ENCODE results near the gene CCDC157. TPM values are rescaled to one million over a fixed set of nuclear protein-coding genes. Genes with fewer than 3 reads are reported as not detected.

CCDC157 gene
- total RNA-seq, 1 donor from 2014 or later = 7.0 TPM

DNA sequence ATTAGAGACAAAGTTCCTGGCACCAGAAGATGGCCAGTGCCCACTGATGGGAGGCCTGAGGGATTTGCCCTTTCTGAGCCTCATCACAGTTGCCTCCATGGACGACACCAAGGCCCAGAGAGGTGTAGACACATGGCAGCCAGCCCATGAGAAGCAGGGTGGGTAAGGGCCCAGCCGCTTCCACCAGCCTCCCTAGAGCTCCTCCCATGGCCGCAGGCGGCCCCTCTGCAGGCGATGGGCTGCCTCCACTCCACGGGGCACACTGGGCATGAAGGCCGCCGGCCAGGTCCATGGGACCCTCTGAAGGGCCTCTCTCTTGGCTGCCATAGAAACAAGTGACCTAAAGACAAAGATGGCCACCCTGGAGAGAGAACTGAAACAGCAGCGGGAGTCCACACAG, 14.5 kb downstream of the CCDC157 start:
- TF ChIP-seq, protein P1, sequence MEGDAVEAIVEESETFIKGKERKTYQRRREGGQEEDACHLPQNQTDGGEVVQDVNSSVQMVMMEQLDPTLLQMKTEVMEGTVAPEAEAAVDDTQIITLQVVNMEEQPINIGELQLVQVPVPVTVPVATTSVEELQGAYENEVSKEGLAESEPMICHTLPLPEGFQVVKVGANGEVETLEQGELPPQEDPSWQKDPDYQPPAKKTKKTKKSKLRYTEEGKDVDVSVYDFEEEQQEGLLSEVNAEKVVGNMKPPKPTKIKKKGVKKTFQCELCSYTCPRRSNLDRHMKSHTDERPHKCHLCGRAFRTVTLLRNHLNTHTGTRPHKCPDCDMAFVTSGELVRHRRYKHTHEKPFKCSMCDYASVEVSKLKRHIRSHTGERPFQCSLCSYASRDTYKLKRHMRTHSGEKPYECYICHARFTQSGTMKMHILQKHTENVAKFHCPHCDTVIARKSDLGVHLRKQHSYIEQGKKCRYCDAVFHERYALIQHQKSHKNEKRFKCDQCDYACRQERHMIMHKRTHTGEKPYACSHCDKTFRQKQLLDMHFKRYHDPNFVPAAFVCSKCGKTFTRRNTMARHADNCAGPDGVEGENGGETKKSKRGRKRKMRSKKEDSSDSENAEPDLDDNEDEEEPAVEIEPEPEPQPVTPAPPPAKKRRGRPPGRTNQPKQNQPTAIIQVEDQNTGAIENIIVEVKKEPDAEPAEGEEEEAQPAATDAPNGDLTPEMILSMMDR (IDR thresholded peaks at IDR 0.05) = no peak
- no peaks in the 10 kb centered on the region for H3K27me3 ChIP-seq
- no peaks in the 10 kb centered on the region for H3K9me3 ChIP-seq
- H3K4me1 ChIP-seq = no peaks in the 10 kb centered on the region
- no peaks in the 10 kb centered on the region for H3K36me3 ChIP-seq
- intact Hi-C loops (cut with DNase I) = no loop called here
- no peak for DNase-seq (ENCODE audit: low spot score in 2 of 2)
- no peak overlapping the region for H3K4me3 ChIP-seq
- no peak overlapping the region for H3K27ac ChIP-seq

DNA sequence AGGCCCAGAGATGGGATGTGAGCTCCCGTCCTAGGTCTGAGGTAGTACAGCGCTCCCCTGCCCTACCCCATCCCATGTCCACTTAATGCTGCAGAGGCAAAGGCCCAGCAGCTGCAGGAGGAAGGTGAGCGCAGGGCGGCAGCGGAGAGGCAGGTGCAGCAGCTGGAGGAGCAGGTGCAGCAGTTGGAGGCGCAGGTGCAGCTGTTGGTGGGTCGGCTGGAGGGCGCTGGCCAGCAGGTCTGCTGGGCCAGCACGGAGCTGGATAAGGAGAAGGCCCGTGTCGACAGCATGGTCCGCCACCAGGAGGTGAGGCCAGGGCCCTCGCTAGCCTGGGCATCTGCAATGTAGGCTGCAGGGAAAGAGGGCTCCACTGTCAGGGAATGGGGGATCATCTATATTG, 15.2 kb downstream of the CCDC157 start:
- H3K4me3 ChIP-seq = no peak overlapping the region
- no peaks in the 10 kb centered on the region for H3K4me1 ChIP-seq
- no peaks in the 10 kb centered on the region for H3K36me3 ChIP-seq
- no peak for DNase-seq (ENCODE audit: low spot score in 2 of 2)
- no peak overlapping the region for H3K27ac ChIP-seq
- no peaks in the 10 kb centered on the region for H3K27me3 ChIP-seq
- TF ChIP-seq, protein P1 (IDR thresholded peaks at IDR 0.05) = no peak
- intact Hi-C loops (cut with DNase I) = no loop called here
- no peaks in the 10 kb centered on the region for H3K9me3 ChIP-seq

DNA sequence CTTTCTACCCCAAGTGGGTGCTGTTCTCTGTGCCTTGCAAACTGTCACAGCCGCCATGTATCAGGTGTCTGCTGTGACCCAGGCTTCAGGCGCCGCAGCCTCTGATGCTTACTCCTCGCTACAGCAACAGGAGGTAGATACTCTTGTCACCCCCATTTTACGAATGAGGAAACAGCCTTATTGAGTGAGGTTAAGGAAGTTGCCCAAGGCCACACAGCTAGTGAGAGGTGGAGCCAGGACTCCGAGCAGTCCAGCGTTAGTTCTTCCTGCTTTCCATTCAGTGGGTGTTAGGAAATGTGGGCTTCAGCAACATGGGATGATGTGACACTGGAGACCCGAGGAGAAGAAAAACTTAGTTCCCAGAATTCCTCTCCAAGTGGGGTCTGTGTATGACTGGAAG, 16.1 kb downstream of the CCDC157 start:
- H3K9me3 ChIP-seq = no peaks in the 10 kb centered on the region
- no peaks in the 10 kb centered on the region for H3K4me1 ChIP-seq
- intact Hi-C loops (cut with DNase I) = no loop called here
- H3K4me3 ChIP-seq = no peak overlapping the region
- no peaks in the 10 kb centered on the region for H3K36me3 ChIP-seq
- TF ChIP-seq, protein P1 (IDR thresholded peaks at IDR 0.05) = no peak
- H3K27me3 ChIP-seq = no peaks in the 10 kb centered on the region
- no peak for DNase-seq (ENCODE audit: low spot score in 2 of 2)
- H3K27ac ChIP-seq = no peak overlapping the region

DNA sequence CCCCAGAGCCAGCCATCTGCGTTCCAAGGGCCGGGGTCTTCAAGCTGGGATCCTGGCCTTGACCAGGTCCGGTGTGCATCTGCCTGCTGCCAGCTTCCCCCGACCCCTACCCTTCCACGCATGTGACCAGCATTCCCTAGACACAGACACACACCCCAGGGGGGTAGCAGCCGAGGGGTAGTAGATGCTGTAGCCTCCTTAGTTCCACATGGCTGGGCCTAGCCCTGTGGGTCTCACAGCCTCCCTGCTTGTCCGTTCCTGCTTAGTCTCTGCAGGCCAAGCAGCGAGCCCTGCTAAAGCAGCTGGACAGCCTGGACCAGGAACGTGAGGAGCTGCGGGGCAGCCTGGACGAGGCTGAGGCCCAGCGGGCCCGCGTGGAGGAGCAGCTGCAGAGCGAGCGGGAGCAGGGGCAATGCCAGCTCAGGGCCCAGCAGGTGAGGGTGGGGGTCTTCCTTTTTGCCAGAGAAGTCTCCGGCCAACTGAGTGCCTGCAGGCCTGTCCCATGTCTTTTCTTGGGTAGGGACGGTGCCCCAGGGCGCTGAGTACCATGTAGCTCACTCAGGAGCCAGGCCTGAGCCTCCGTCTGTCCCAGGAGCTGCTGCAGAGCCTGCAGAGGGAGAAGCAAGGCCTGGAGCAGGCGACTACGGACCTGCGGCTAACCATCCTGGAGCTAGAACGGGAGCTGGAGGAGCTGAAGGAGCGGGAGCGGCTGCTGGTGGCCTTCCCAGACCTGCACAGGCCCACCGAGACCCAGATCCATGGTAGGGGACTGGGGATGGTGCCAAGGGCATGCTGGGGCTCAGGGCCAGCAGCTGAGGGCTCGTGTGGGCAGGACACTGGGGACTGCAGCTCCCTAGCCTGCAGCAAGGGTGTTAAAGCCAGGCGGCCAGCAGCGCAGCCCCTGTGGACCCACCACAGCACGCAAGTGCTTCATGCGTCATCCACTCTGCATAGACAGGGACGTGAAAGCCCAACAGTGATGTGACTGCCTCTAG, 16.8 kb downstream of the CCDC157 start:
- H3K27me3 ChIP-seq = no peaks in the 10 kb centered on the region
- no peaks in the 10 kb centered on the region for H3K9me3 ChIP-seq
- no peak overlapping the region for H3K27ac ChIP-seq
- H3K4me3 ChIP-seq = no peak overlapping the region
- TF ChIP-seq, protein P1 (IDR thresholded peaks at IDR 0.05) = no peak
- DNase-seq (ENCODE audit: low spot score in 2 of 2) = no peak
- H3K4me1 ChIP-seq = no peaks in the 10 kb centered on the region
- intact Hi-C loops (cut with DNase I) = no loop called here
- H3K36me3 ChIP-seq = no peaks in the 10 kb centered on the region

DNA sequence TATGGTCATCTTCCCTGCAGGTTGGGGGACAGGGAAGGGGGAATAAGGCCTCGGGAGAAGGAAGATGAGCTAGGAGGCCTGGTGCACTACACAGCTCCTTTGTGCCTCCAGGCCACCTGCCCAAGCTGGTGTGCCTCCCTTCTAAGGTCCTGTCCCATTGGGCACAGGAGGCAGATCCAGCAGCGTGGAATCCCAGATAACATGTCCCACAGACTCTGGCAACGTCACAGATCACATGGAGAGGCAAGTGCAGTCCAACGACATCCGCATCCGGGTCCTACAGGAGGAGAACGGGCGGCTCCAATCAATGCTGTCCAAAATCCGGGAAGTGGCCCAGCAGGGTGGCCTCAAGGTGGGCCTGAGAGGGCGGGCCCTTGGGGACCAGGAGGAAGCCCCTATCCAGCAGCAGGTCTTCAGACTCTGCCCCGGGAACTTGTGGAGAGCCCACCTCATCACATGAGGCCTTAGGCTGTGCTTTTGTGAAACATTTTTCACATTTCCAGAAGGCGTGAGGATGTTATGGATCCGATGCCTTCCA, 18.6 kb downstream of the CCDC157 start:
- no peaks in the 10 kb centered on the region for H3K4me1 ChIP-seq
- TF ChIP-seq, protein P1 (IDR thresholded peaks at IDR 0.05) = no peak
- H3K27ac ChIP-seq = no peak overlapping the region
- no peaks in the 10 kb centered on the region for H3K9me3 ChIP-seq
- H3K4me3 ChIP-seq = no peak overlapping the region
- no peaks in the 10 kb centered on the region for H3K27me3 ChIP-seq
- intact Hi-C loops (cut with DNase I) = no loop called here
- H3K36me3 ChIP-seq = peaks cover 4 to 13% of the 10 kb centered on the region in 2 donors
- DNase-seq (ENCODE audit: low spot score in 2 of 2) = no peak

Measured in ascending aorta (tissue), 2 donors.